Measurements from ENCODE around the gene GALNT9. TPM values are rescaled to one million over a fixed set of nuclear protein-coding genes. Genes with fewer than 3 reads are reported as not detected.
"Not testable (repeated sequence)": the region's sequence is repeated elsewhere in the genome, so short reads cannot be mapped to it uniquely, and the experiment has no call there.

The GALNT9 gene
- total RNA-seq, 1 donor from 2014 or later: under 0.01 TPM

GRCh38 chr12:132202929-132203721, 126.3 kb downstream of the GALNT9 start:
- no peak for DNase-seq (ENCODE audit: low read depth in 2 of 2)

GRCh38 chr12:132201391-132202120, 127.8 kb downstream of the GALNT9 start:
- no peak for DNase-seq (ENCODE audit: low read depth in 2 of 2)

GRCh38 chr12:132200800-132201199, 128.6 kb downstream of the GALNT9 start:
- no peak for DNase-seq (ENCODE audit: low read depth in 2 of 2)

GRCh38 chr12:132199526-132200319, 129.7 kb downstream of the GALNT9 start:
- no peak for DNase-seq (ENCODE audit: low read depth in 2 of 2)

DNA sequence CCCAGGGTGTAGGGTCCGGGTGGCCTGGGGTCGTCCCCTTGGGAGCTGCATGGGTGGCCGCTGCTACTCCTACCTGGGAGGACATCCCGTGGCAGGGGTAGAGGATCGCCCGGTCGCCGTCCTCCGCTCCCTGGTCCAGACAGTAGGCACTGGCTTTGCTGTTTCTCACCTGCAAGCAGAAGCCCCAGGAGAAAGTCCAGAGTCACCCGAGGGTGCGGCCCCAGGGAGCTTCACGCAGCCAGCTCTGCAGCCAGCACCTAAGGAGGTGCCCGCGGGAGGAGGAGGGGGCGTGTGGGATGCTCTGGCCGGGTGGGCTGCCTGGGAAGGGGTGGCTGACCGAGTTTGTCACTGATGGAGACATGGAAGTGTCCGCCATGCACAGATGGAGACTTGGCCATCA, 130.3 kb downstream of the GALNT9 start:
- no peak for DNase-seq (ENCODE audit: low read depth in 2 of 2)

- no peak for DNase-seq (ENCODE audit: low read depth in 2 of 2)
Measured at GRCh38 chr12:132197581-132198354, 131.6 kb downstream of the GALNT9 start.

- no peak for DNase-seq (ENCODE audit: low read depth in 2 of 2)
Measured at GRCh38 chr12:132196873-132197390, 132.5 kb downstream of the GALNT9 start.

- no peak for DNase-seq (ENCODE audit: low read depth in 2 of 2)
Measured at GRCh38 chr12:132196038-132196872, 133.1 kb downstream of the GALNT9 start.

GRCh38 chr12:132195242-132195641, 134.1 kb downstream of the GALNT9 start:
- DNase-seq (ENCODE audit: low read depth in 2 of 2): not testable (repeated sequence)

- no peak for DNase-seq (ENCODE audit: low read depth in 2 of 2)
Measured at GRCh38 chr12:132194556-132194955, 134.8 kb downstream of the GALNT9 start.

DNA sequence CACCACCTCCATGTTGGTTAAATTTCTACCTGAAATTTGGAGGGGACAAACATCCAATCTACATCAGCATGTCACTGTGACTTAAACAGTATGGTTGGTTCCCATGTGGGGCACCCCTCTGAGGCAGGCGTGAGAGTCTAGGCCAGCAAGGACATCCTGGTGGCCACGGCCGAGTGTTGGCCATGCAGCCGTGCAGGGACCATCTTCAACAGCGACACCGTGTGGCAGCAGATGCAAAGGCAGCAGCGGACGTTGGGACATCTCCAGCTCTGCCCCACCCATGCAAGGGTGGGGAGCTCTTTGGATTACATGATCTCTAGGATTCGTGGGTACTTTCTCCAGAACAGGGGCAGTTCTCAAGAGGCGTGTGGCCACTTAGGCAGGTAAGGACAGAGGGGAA, 135.3 kb downstream of the GALNT9 start:
- DNase-seq (ENCODE audit: low read depth in 2 of 2): peak; percentile 13 to 18

GRCh38 chr12:132191715-132192553, 137.5 kb downstream of the GALNT9 start:
- DNase-seq (ENCODE audit: low read depth in 2 of 2): no peak

DNA sequence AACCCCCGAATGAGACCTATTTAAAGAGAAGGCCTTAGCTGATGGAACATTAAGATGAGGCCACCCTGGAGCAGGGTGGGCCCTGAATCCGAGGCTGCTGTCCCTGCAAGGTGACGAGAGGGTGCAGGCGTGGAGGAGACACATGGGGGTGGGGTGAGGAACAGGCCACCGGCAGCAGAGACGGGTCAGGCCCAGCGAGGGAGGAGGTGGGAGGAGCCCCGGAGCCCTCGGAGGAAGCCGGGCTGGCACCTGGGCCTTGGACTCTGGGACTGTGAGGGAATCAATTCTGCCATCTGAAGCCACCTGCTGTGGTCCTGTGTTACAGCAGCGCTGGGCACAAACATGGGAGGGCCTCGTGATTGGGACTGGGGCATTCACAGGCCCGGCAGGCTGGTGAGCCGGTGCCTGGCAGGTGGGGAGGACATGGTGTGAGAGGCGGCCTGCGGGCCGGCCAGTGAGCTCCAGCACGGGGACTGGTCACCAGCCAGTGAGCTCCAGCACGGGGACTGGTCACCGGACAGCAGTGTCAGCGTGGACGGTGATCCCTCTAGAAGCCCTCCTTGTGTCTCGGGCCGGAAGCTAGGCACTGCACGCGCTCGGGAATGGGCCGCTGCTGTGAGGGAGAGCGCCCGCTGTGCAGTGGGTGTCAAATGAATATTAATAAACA, 138.4 kb downstream of the GALNT9 start:
- no peak for DNase-seq (ENCODE audit: low read depth in 2 of 2)

GRCh38 chr12:132190012-132190755, 139.2 kb downstream of the GALNT9 start:
- DNase-seq (ENCODE audit: low read depth in 2 of 2): peak; percentile 18 to 22

DNA sequence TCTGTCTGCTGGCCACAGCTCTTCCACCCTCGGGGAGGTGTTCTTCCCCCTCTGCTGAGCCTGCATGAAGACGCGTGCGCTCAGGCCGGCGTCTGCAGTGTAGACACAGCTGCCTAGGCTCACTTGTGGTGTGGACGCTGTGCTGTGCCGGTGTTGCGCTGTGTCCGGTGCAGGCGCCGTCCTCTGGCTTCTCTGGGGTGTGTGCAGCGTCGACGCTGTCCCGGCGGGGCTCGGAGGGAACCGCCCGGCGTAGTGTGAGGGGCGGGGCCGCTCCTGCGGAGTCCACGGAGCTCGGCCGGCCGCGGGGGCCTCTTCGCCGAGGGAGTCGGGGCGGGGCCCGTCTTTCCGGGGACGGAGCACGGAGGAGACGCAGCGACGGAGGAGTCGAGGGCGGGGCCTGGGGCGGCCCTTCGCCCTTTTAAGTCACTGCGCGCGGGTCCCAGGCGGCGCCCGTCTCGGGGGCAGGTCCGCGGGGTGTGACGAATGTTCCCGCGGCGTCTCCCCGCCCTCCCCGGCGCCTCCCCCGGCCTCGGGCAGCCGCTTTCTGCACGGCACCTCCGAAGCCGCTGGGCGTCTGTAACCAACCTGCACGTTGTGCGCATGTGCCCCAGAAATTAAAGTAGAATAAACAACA, 139.9 kb downstream of the GALNT9 start:
- peak; percentile 60 to 81 for DNase-seq (ENCODE audit: low read depth in 2 of 2)

- no peak for DNase-seq (ENCODE audit: low read depth in 2 of 2)
Measured at GRCh38 chr12:132188916-132189325, 140.5 kb downstream of the GALNT9 start.

GRCh38 chr12:132188451-132188901, 140.9 kb downstream of the GALNT9 start:
- DNase-seq (ENCODE audit: low read depth in 2 of 2): no peak

Data from lung microvascular endothelial cell (primary cell).